Measurements from ENCODE around the gene PAM.

PAM gene

DNA sequence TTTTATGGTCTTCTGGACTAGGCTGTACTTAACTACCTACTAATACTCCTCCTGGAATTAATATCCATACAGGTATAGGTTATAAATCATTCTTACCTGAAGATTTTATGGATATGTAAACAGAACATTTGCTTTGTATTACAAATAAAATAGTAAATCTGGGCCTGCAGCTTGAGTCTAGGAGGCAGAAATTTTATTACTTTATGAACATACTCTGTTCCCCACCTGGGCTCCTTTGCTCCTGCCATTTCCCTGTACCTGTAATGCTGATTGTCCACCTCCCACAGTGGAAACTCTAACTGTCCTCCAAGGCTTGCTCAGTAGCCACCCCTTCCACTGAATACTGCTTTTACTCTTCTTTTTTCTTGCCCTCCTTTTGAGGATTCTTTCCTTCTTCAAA is 108.0 kb downstream of the PAM start:
- no peak for DNase-seq (ENCODE audit: low spot score)

DNA sequence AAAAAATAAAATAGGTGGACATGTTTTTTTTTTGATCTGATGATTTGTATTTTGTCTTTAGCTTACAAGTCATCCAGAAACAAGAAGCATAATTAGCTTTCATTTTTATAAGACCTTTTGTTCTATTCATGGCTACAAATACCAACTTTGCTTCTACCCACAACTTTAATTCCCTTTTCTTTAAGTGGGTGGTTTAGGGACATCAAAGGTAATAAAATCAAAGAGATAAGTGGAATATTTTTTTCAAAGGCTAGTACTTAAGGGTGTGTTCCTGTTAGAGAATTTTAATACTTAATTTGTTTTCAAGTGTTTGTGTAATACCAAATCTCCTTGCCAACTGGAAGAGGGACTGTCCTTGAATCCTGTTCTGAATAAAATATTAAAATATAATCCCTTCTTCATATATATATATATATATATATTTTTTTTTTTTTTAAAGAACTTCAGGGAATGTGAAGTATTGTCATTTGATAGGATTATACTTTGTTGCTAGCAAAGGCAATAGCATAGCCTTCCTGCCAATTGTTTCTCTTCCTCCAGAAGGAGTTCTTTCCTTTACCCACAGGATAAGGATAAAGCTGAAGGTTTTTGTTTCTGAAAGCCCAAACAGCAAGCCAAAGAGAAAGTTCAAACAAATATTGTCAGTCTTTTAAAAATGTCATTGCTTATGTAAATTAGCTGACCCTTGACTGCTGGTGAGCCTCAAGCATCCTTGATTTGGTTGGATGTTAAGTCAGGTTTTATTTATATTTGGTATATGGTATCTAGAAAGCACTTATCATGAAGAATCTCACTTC is 108.9 kb downstream of the PAM start:
- DNase-seq (ENCODE audit: low spot score), result no peak

- no peak for DNase-seq (ENCODE audit: low spot score)
Measured at GRCh38 chr5:102865171-102865509, 110.0 kb downstream of the PAM start.

DNA sequence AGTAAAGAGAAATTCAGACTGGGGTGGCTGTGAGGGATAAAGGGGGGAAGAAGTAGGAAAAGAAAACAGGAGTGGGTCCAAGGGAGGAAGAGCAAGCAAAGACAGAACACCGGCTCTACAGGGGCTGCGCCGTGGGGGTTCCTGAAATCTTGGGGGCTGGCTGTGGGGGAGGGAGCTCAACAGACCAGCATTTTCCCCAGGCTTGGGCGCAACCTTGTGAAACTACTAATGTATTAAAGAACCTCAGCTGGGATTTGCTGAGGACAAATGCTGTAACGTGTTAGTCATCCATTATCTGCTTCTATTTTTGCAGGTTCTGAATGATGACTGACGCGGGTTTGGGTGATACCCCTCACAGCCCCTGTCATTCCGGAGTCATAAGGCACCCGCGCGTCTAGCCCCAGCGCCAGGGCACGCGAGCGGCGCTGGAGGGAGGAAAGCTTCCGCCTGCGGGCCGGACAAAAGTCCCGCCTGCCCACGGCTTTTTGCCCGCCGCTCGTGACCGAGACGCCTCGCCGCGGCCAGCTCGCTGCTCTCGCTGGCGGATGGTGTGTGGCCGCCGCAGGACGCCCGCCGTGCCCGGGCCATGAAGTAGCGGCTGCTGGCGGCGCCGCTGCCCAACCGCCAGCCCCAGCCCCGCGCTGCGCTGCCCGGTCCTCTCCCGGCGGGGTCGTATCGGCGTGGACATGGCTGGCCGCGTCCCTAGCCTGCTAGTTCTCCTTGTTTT is 110.6 kb downstream of the PAM start:
- DNase-seq (ENCODE audit: low spot score), result no peak

GRCh38 chr5:102866237-102866600 is 111.1 kb downstream of the PAM start:
- no peak for DNase-seq (ENCODE audit: low spot score)

GRCh38 chr5:102867992-102868662 is 113.0 kb downstream of the PAM start:
- no peak for DNase-seq (ENCODE audit: low spot score)

GRCh38 chr5:102869230-102869629 is 114.1 kb downstream of the PAM start:
- no peak for DNase-seq (ENCODE audit: low spot score)

- DNase-seq (ENCODE audit: low spot score), result no peak
Measured at GRCh38 chr5:102873379-102873932, 118.4 kb downstream of the PAM start.

DNA sequence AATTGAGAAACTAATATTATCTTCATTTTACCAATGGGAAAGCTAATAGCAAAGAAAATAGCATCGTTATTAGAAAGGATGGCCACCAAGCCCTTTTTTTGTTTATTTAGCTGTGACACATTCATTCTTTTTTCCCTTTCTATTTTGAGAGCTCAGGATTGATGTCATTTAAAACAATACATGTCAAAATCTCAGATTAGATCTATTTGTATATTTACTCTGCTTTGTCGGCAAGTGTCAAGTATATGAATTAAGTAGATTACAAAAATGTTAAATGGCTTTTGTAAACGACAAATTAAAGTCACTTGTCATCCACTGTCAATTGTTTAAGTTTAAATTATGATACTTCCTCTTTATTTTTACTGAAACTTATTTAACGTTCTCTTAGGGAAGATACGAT is 118.9 kb downstream of the PAM start:
- DNase-seq (ENCODE audit: low spot score), result no peak

GRCh38 chr5:102875721-102876123 is 120.6 kb downstream of the PAM start:
- no peak for DNase-seq (ENCODE audit: low spot score)

GRCh38 chr5:102876610-102877009 is 121.5 kb downstream of the PAM start:
- DNase-seq (ENCODE audit: low spot score), result no peak

DNA sequence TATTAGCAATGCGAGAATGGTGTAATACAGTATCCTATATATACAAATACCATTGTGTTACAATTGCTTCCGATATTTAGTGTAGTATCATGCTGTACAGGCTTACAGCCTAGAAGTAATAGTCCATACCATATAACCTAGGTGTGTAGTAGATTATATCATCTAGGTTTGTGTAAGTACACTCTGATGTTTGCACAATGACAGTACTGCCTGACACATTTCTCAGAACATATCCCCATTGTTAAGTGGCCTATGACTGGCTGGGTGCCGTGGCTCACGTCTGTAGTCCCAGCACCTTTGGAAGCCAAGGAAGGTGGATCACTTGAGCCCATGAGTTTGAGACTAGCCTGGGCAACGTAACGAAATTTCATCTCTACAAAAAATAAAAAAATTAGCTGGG is 124.6 kb downstream of the PAM start:
- DNase-seq (ENCODE audit: low spot score), result no peak

GRCh38 chr5:102886586-102886985 is 131.5 kb downstream of the PAM start:
- no peak for DNase-seq (ENCODE audit: low spot score)

DNA sequence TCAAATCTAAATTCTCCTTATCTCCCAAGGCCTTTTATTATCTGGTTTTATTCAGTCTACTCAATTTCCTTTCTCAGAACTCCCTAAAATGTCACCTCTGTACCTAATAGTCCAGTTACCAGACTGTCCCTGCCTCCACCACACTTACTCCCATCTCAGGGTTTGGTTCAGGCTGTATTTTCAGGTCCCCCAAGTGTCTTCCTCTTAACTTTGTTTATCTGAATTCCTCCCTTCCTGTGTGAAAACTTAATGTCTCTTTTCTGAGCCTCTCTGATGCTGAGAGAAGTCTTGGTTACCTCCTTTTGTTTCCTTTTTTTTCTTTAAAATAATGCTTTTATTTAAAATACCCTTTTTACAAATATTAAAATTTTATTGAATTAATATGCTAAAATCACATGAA is 133.4 kb downstream of the PAM start:
- DNase-seq (ENCODE audit: low spot score), result no peak

DNA sequence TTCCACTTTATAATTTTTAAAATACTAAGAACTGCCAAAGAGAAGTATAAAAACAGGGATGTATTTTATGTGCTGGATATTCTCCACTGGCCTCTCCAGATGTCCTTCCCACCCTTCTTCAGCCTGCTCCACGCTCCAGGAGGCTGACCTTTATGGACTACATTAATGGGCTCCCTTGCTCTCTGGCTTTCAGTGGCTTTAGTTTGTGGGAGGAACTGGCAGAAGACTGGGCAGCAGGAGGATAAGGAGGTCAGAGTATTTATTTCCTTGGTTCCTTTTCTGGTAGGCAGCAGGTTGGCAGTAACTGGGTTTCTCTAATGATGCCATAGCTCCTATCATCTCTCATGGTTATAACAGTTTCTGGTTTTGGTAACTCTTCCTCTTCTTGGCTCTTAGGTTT is 133.9 kb downstream of the PAM start:
- no peak for DNase-seq (ENCODE audit: low spot score)

DNA sequence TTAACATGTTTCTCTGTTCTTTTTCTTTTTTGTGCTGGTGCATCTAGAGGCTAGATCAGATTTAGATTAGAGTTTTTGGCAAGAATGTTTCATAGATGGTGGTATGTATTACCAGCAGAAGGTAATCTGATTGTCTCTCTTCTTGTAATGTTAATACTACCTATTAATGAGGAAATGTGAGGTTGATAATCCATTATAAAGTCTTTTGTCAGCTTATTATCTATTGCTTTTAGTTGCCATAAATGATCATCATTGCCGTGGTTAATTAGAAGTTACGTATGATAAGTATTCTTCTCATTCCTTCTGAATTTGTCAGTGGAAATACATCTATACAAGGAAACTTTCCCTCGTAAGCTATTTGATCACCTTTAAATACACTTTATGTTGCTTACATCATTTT is 135.0 kb downstream of the PAM start:
- DNase-seq (ENCODE audit: low spot score), result no peak

GRCh38 chr5:102891175-102891574 is 136.1 kb downstream of the PAM start:
- DNase-seq (ENCODE audit: low spot score), result no peak

GRCh38 chr5:102893942-102894341 is 138.8 kb downstream of the PAM start:
- DNase-seq (ENCODE audit: low spot score), result no peak

GRCh38 chr5:102895234-102895633 is 140.1 kb downstream of the PAM start:
- no peak for DNase-seq (ENCODE audit: low spot score)

DNA sequence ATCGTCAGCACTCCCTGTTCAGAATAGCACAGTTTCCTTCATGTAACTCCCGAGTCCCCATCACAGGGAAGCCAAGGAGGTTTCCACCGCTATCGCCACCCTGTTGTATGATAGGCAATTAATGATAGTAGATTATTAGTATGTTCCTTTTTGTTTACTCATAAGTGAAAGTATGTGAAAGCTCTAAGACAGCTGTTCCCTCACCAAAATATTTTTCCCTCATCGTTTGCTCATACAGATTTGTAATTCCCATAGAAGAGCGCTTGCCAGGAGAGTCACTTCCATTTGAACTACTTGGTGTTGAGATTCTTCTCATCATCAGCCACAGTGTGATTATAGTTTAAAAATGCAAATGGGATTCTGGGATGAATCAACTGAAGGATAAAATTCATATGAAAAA is 140.9 kb downstream of the PAM start:
- no peak for DNase-seq (ENCODE audit: low spot score)

DNA sequence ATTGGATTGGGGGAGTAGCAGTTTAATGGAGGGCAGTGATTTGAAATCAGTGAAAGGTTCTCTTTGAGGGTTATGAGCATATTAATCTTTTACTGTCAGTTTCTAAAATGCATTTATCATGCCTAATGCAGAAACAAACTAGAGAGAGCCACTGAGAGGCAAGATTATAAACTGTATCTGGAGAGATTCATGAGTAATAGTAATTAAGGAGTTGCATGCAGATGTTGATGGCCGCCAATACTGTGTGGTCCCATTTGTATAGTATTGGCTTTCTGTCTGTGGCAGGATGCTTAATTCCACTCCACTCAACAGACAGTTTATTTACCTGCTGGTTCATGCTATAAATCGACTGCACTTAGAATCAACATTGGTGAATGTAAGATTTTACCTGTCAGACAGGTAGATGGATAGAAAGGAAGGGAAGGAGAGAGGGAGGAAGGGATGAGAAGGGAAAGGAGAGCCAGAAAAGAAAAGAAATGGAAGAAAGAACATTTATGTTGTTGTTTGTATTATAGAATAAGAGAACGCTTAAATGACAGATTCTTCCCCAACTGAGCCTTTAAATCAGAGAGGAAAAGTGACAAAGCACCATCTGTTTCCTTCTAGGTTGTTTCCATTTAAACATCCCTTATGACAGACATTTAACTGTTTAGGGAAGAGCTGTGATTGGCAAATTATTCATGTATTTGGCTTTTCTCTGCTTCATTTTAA is 146.5 kb downstream of the PAM start:
- no peak for DNase-seq (ENCODE audit: low spot score)

GRCh38 chr5:102902135-102902448 is 147.0 kb downstream of the PAM start:
- no peak for DNase-seq (ENCODE audit: low spot score)

GRCh38 chr5:102902647-102903046 is 147.5 kb downstream of the PAM start:
- no peak for DNase-seq (ENCODE audit: low spot score)

Data from CD4-positive, alpha-beta T cell treated with Interleukin-6 at 100 ng/mL for 8 hours (primary cell).